GM10266 (cell line): Measurements from ENCODE around the gene ALDH1A1.

Source experiments
- DNase-seq: peaks from one replicate; pipeline ENCODE4 v3.0.0; 2012; ENCODE audit errors: extremely low spot score
- TF ChIP-seq, protein P1 (sequence below): IDR thresholded peaks from 2 replicates; pipeline ENCODE4 v1.5.1; 2012; ENCODE audit warnings: mild to moderate bottlenecking, low read depth; ENCODE audit not compliant: control insufficient read depth, insufficient read depth; ENCODE audit errors: missing control alignments

The ALDH1A1 gene

DNA sequence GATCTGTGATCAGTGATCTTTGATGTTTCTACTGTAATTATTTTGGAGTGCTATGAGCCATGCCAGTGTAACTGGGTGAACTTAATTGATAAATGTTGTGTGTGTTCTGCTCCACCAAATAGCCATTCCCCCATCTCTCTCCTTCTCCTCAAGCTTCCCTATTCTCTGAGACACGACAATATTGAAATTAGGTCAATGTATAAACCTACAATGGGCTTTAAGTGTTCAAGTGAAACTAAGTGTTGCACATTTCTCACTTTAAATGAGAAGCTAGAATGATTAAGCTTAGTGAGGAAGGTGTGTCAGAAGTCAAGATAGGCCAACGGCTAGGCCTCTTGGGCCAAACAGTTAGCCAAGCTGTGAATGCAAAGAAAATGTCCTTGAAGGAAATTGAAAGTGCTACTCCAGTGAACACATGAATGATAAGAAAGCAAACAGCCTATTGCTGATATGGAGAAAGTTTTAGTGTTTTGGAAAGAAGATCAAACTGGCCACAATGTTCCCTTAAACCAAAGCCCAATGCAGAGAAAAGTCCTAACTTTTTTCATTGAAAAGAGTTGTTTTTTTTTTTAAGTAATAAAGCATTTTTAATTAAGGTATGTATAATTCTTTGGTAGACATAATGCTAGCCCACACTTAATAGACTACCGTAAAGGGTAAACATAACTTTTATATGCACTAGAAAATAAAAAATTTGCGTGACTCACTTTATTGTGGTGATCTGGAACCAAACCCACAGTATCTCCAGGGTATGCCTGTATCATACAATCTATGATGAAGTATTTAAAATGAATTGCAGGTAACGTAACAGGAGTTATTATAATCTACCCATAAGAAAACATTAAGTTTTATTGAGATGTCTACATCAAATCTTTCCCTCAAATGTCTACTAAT is 42.5 kb upstream of the ALDH1A1 start:
- no peak for DNase-seq
- TF ChIP-seq, protein P1, sequence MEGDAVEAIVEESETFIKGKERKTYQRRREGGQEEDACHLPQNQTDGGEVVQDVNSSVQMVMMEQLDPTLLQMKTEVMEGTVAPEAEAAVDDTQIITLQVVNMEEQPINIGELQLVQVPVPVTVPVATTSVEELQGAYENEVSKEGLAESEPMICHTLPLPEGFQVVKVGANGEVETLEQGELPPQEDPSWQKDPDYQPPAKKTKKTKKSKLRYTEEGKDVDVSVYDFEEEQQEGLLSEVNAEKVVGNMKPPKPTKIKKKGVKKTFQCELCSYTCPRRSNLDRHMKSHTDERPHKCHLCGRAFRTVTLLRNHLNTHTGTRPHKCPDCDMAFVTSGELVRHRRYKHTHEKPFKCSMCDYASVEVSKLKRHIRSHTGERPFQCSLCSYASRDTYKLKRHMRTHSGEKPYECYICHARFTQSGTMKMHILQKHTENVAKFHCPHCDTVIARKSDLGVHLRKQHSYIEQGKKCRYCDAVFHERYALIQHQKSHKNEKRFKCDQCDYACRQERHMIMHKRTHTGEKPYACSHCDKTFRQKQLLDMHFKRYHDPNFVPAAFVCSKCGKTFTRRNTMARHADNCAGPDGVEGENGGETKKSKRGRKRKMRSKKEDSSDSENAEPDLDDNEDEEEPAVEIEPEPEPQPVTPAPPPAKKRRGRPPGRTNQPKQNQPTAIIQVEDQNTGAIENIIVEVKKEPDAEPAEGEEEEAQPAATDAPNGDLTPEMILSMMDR = no peak

DNA sequence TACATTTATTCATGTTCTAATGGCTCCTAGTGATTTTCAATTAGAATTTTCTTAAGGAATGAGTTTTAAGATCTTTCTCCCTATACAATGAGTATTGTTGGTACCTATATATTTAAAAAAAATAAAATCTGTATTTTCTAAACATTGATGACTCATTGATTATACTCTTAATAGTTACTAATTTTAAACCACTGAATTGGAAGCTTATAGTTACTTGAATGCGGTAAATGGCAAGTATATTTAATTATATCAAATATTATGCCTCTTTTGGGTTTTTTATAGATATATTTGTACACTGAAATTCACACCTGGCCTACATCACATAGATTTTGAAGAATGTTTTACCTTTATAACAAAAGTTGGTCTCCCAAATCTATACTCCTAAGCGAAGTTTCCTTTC is 38.9 kb upstream of the ALDH1A1 start:
- TF ChIP-seq, protein P1 = no peak
- no peak for DNase-seq

DNA sequence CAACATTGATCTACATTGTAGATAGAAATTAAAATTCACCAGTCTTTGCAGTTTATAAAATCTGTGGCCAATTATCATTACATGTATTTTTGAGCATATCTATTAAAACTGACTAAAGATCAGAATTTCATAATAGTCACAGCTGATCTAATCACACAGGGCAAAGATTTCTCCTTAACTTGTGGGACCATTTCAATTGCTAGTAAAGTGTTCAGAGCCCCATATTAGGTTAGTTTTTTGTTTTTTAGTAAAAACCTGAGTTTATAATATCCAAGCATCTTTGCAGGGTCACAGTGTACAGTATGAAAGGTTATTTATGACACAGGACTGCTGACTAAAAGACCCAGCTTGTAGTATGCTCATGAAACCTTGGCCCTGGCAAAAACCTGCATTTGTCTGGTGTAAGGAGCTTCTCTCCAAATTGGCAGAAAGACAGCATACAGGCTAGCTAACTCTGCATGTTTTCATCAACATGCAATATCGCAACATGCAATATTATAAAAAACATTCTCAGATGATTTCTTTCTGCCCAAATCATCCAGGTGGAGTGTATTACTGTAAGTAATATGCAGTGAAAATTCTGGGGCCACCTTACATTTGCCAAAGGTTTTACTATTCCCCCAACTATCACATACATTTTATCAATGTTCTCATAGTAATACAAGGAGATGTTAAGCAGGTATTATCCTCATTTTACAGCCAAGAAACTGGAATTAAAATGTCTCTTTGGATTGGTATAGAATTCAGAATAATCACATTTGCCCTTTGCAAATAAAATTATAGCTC is 37.7 kb upstream of the ALDH1A1 start:
- DNase-seq = no peak
- TF ChIP-seq, protein P1 = no peak

DNA sequence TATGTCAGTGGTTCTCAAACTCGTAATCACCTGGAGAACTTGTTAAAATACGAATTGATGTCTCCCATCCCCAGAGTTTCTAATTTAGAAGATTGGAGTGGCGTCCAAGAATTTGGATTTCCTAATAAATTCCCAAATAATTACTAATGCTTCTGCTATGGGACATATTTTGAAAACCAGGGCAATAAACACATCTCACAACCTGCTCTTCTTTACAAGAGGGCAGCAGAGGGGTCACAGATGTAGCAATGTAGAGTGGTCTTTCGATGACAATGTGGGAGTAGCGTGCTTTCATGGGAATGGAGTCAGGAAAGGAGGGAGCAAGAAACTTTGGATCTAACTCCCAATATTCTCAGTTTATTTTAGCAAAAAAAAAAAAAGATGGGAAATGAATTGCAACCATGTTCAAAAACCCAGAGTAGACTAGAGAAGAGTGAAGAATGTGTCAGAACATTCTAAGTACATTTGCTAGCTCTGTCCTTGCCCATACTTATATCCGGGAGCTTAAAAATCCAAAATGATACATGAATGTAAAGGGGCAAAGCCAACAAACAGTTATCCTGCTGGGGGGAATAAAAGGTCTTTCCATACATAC is 33.8 kb upstream of the ALDH1A1 start:
- no peak for DNase-seq
- TF ChIP-seq, protein P1 = no peak

DNA sequence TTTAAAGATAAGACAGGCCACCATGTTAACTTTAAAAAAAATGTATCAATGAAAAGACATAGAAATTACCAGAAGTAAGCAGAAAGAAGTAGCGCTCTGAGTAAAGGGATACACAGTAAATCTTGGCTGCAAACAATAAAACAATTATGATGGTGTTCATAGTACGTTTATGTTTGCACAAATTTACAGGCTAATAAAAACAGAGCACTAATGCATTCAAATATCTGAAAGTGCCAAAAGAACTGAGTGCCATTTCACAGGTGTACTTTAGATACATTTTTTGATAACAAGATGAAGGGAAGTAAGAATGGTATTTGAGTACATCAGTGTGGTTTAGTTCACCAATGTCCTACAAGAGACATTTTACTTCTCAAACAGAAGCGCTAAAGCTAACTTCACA is 32.9 kb upstream of the ALDH1A1 start:
- TF ChIP-seq, protein P1 = no peak

DNA sequence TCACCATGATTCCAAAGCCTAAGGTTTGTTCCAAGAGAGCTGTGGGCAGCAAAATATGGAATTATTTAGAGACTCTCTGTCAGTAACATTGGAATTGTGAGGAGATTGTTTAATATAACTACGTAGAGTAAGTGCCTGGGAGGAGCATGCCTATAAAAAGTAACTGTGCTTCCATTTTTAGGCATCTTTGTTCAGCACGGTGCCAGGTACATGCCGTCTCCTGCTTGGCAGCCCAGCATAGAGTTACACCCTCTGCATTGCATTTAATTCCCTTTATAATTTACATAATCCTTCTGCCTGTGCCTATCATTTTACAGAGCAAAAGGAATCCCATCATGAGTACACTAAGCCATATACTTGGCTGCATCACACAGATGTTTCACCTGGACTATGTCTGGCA is 32.1 kb upstream of the ALDH1A1 start:
- TF ChIP-seq, protein P1 = no peak
- no peak for DNase-seq

More for the DNA sequence above, 32.9 kb upstream of the ALDH1A1 start:
- no peak for DNase-seq
